ENCODE results near the gene CDX1. TPM values are rescaled to one million over a fixed set of nuclear protein-coding genes. Genes with fewer than 3 reads are reported as not detected.

Gene CDX1
- total and polyA plus RNA-seq, 2 donors, result 0.21 TPM; not detected in 1

DNA sequence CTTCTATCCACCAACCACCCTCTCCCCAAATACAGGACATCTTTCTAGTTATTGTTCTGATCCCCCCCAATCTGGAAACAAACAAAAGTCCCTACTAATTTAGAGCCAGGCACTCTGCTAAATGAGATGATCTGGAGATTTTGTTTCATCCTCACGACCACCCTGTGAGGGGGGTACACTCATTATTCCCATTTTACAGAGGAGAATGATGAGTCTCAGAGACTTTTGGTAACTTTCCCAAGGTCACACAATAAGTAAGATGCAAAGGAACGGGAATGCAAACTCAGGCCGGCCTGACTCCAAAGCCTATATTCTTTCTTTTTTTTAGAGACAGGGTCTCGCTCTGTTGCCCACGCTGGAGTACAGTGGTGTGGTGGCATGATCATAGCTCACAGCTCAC, 20.3 kb upstream of the CDX1 start:
- H3K4me1 ChIP-seq (ENCODE audit: insufficient read depth), result no peaks in the 10 kb centered on the region
- no peak overlapping the region for H3K4me3 ChIP-seq (ENCODE audit: low read depth, low read length)
- DNase-seq (ENCODE audit: extremely low spot score), result no peak
- H3K27ac ChIP-seq (ENCODE audit: low read depth), result no peak overlapping the region
- H3K36me3 ChIP-seq (ENCODE audit: insufficient read depth), result no peaks in the 10 kb centered on the region
- WGBS, result 89% methylated on average over 5 of the region's 5 CpGs

GRCh38 chr5:150146862-150147601, 19.5 kb upstream of the CDX1 start:
- Histone ChIP-seq H3K27ac (ENCODE audit: low read depth) (no peak overlapping the region), H3K36me3 (ENCODE audit: insufficient read depth) (no peaks in the 10 kb centered on the region), H3K4me3 (ENCODE audit: low read depth, low read length) (no peak overlapping the region), H3K4me1 (ENCODE audit: insufficient read depth) (no peaks in the 10 kb centered on the region)
- no peak for DNase-seq (ENCODE audit: extremely low spot score)
- 76% methylated on average over 14 of the region's 14 CpGs for WGBS

GRCh38 chr5:150147670-150148069, 18.9 kb upstream of the CDX1 start:
- 73% methylated on average over 7 of the region's 7 CpGs for WGBS
- H3K36me3 ChIP-seq (ENCODE audit: insufficient read depth), result no peaks in the 10 kb centered on the region
- no peaks in the 10 kb centered on the region for H3K4me1 ChIP-seq (ENCODE audit: insufficient read depth)
- no peak overlapping the region for H3K27ac ChIP-seq (ENCODE audit: low read depth)
- H3K4me3 ChIP-seq (ENCODE audit: low read depth, low read length), result no peak overlapping the region
- DNase-seq (ENCODE audit: extremely low spot score), result no peak

DNA sequence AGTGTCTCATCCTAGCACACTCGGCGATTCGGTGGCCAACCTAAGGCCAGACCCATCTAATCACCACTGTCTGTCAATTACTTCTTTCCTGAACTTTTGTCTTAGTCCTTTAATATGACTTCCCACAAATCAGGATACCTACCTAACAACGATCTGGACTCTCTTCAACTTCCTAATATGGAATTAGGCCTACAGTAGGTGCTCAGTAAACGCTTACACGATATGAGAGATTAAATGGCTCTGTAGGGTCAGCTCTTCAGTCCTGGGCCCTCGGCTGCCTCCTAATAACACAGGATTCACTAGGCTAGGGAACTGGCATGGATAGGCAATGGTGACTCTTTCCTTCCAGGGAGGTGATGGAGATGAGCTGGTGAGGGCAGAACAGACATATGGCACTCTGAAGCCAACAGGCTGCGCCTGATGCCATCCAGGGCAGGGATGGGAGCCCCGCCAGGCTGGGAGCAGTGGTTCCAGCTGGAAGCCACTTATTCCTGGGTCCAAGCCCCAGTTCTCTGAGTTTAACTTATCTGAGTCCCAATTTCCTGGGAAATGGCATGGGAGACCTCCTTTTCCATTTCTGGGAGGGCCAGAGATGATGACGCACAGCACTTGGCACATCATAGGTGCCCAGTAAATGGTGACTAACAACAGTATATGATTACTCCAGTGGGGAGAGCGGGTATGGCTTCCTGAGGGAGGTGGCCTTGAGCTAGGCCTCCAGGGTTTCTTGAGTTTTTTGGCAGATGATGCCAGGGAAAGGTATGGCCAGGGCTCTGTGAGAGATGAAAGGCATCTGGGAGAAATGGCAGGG, 18.3 kb upstream of the CDX1 start:
- no peaks in the 10 kb centered on the region for H3K36me3 ChIP-seq (ENCODE audit: insufficient read depth)
- H3K4me1 ChIP-seq (ENCODE audit: insufficient read depth), result no peaks in the 10 kb centered on the region
- WGBS, result 80% methylated on average over 11 of the region's 11 CpGs
- H3K4me3 ChIP-seq (ENCODE audit: low read depth, low read length), result no peak overlapping the region
- no peak for DNase-seq (ENCODE audit: extremely low spot score)
- H3K27ac ChIP-seq (ENCODE audit: low read depth), result no peak overlapping the region

GRCh38 chr5:150149618-150150017, 17.0 kb upstream of the CDX1 start:
- Histone ChIP-seq H3K27ac (ENCODE audit: low read depth) (no peak overlapping the region), H3K36me3 (ENCODE audit: insufficient read depth) (no peaks in the 10 kb centered on the region), H3K4me1 (ENCODE audit: insufficient read depth) (no peaks in the 10 kb centered on the region), H3K4me3 (ENCODE audit: low read depth, low read length) (no peak overlapping the region)
- no peak for DNase-seq (ENCODE audit: extremely low spot score)

- WGBS, result 55% methylated on average over 12 of the region's 12 CpGs
- H3K36me3 ChIP-seq (ENCODE audit: insufficient read depth), result no peaks in the 10 kb centered on the region
- no peak for DNase-seq (ENCODE audit: extremely low spot score)
- no peak overlapping the region for H3K27ac ChIP-seq (ENCODE audit: low read depth)
- H3K4me3 ChIP-seq (ENCODE audit: low read depth, low read length), result no peak overlapping the region
- H3K4me1 ChIP-seq (ENCODE audit: insufficient read depth), result no peaks in the 10 kb centered on the region
Observed at GRCh38 chr5:150152636-150153462, 13.7 kb upstream of the CDX1 start.

DNA sequence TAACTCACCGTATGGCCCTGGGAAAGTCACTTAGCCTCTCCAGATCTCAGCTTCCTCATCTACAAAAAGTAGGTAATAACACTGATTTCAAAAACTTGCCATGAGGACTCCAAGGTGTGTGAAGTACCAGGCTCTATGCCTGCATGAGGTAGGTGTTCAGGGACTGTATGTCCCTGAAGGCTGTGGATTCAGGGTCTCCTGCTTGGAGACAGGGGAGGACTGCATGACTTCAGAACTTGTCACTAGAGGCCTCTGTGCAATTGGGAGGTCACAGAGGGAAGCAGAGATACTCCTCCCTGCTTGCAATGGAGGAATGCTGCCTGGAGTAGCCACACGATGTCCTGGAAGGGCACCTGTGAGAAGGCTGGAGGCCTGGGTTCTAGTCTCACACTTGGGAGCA, 13.1 kb upstream of the CDX1 start:
- no peak for DNase-seq (ENCODE audit: extremely low spot score)

DNA sequence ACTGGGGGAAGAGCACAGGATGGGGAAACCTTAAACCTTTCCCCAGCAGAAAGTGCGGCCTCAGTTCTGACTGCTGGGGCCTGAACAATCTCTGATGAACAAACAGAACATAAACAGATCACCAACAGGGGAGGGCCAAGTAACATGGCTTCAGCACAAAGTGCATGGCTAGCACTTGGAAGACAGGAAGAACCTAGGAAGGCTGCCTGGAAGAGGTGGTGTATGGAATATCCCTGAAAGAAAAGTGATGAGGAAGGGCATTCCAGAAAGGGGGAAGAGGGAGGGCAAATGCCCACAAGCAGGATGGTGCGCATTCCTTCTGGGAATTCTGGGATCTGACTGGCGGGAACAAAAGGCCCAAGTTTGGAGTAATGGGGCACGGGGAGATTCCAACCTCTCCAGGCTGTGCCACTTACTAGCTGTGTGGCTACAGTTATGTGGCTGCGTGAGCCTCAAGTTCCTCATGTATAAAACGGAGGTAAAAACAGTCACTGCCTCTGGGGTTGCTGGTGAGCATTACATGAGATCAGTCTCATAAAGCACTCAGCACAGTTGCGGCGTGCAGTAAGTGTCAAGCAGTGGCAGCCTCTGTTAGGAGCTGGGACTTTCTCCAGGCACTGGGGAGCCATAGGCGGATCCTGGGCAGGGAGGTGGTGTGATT, 12.5 kb upstream of the CDX1 start:
- 44% methylated on average over 9 of the region's 9 CpGs for WGBS
- no peak for DNase-seq (ENCODE audit: extremely low spot score)

More for the DNA sequence above, 13.1 kb upstream of the CDX1 start:
- H3K27ac ChIP-seq (ENCODE audit: low read depth), result no peak overlapping the region
- H3K4me3 ChIP-seq (ENCODE audit: low read depth, low read length), result peak overlapping the region; percentile 50
- H3K4me1 ChIP-seq (ENCODE audit: insufficient read depth), result no peaks in the 10 kb centered on the region
- H3K36me3 ChIP-seq (ENCODE audit: insufficient read depth), result no peaks in the 10 kb centered on the region
- 58% methylated on average over 2 of the region's 2 CpGs for WGBS

DNA sequence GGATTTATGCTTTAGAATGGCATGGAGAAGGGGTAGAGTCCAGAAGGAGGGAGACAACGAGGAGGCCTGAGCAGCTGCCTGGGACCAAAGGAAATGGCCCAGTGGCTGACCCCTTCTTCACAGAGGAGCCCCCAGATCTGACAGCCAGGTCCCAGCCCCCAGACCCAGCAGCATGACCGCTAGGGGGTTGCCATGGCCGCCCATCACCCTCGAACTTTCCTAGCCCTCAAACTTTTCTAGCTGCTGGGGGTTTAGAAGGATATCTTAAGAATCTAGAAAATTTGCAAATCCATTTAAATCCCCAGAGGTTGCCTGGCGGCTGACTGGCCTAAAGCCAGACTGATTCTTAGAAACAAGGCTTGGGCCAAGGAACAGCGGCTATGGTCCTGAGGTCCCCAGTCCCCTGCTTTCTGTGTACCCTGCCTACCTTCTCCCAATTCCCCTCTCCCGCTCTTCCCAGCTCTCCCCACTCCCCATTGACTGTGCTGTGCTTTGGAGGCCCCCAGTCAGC, 11.9 kb upstream of the CDX1 start:
- no peaks in the 10 kb centered on the region for H3K4me1 ChIP-seq (ENCODE audit: insufficient read depth)
- no peak for DNase-seq (ENCODE audit: extremely low spot score)
- no peaks in the 10 kb centered on the region for H3K36me3 ChIP-seq (ENCODE audit: insufficient read depth)
- H3K27ac ChIP-seq (ENCODE audit: low read depth), result peak overlapping the region; percentile 38
- peak overlapping the region; percentile 50 for H3K4me3 ChIP-seq (ENCODE audit: low read depth, low read length)
- WGBS, result 37% methylated on average over 7 of the region's 7 CpGs

More for the DNA sequence above, 12.5 kb upstream of the CDX1 start:
- no peaks in the 10 kb centered on the region for H3K4me1 ChIP-seq (ENCODE audit: insufficient read depth)
- no peaks in the 10 kb centered on the region for H3K36me3 ChIP-seq (ENCODE audit: insufficient read depth)
- H3K4me3 ChIP-seq (ENCODE audit: low read depth, low read length), result peak overlapping the region; percentile 50
- H3K27ac ChIP-seq (ENCODE audit: low read depth), result peak overlapping the region; percentile 38

- Histone ChIP-seq H3K4me3 (ENCODE audit: low read depth, low read length) (peak within 1 kb of the TSS; percentile 50), H3K36me3 (ENCODE audit: insufficient read depth) (no peaks in the 10 kb centered on the region), H3K27ac (ENCODE audit: low read depth) (peak within 1 kb of the TSS; percentile 83), H3K4me1 (ENCODE audit: insufficient read depth) (no peaks in the 10 kb centered on the region)
- 3% methylated on average over 17 of the region's 17 CpGs for WGBS
- DNase-seq (ENCODE audit: extremely low spot score), result peak; percentile 79
Observed at GRCh38 chr5:150155258-150156026, 11.1 kb upstream of the CDX1 start, which contains the start of gene PDGFRB. TSS of gene PDGFRB (minus strand) at chr5:150155845. CDS start at chr5:150137047, 18,798 bp downstream.

- H3K4me1 ChIP-seq (ENCODE audit: insufficient read depth), result no peaks in the 10 kb centered on the region
- peak overlapping the region; percentile 50 for H3K4me3 ChIP-seq (ENCODE audit: low read depth, low read length)
- WGBS, result 1% methylated on average over 9 of the region's 9 CpGs
- DNase-seq (ENCODE audit: extremely low spot score), result no peak
- no peak overlapping the region for H3K27ac ChIP-seq (ENCODE audit: low read depth)
- no peaks in the 10 kb centered on the region for H3K36me3 ChIP-seq (ENCODE audit: insufficient read depth)
Observed at GRCh38 chr5:150156027-150156368, 10.6 kb upstream of the CDX1 start.

- WGBS, result 84% methylated on average over 4 of the region's 4 CpGs
- no peak for DNase-seq (ENCODE audit: extremely low spot score)
- Histone ChIP-seq H3K27ac (ENCODE audit: low read depth) (no peak overlapping the region), H3K4me1 (ENCODE audit: insufficient read depth) (no peaks in the 10 kb centered on the region), H3K36me3 (ENCODE audit: insufficient read depth) (no peaks in the 10 kb centered on the region), H3K4me3 (ENCODE audit: low read depth, low read length) (no peak overlapping the region)
Observed at GRCh38 chr5:150156540-150156939, 10.0 kb upstream of the CDX1 start.

Data from urinary bladder (tissue), 4 donors.